Stimulated activated CD8-positive, alpha-beta memory T cell treated with anti-CD3 and anti-CD28 coated beads, Interleukin-12 subunit alpha, Interleukin-12 subunit beta, amount 100 ng/mL, for 4 hours (primary cell): ENCODE measurements around the gene CPSF4L.

Experiments
- DNase-seq: peaks from one replicate; pipeline ENCODE4 v3.0.0-alpha.2; 2020; ENCODE audit warnings: low read depth

The CPSF4L gene

GRCh38 chr17:73203135-73203787 is 58.4 kb downstream of the CPSF4L start:
- no peak for DNase-seq

- no peak for DNase-seq
Measured at GRCh38 chr17:73201215-73202069, 60.2 kb downstream of the CPSF4L start.

GRCh38 chr17:73200476-73200875 is 61.2 kb downstream of the CPSF4L start:
- no peak for DNase-seq

GRCh38 chr17:73199751-73200317 is 61.8 kb downstream of the CPSF4L start:
- DNase-seq: no peak

GRCh38 chr17:73198930-73199260 is 62.8 kb downstream of the CPSF4L start:
- DNase-seq: no peak
